DMS 273 treated with DMSO at 0.1 percent for 48 hours (cell line): ENCODE data around the gene TMEM170B.
"Not testable (repeated sequence)": the region's sequence is repeated elsewhere in the genome, so short reads cannot be mapped to it uniquely, and the experiment has no call there.

ENCODE experiments used
- DNase-seq: peaks from one replicate; lab custom pipeline; 2025; lab: John Stamatoyannopoulos, UW

The TMEM170B gene

GRCh38 chr6:11528996-11529395 lies 8.6 kb upstream of the TMEM170B start:
- no peak for DNase-seq

GRCh38 chr6:11532097-11532496 lies 5.5 kb upstream of the TMEM170B start:
- DNase-seq: no peak

- no peak for DNase-seq
These were observed 3.0 kb upstream of the TMEM170B start for GRCh38 chr6:11534561-11534960.

GRCh38 chr6:11535801-11536230 lies 1.7 kb upstream of the TMEM170B start:
- DNase-seq: no peak

- DNase-seq: no peak
These were observed 754 bp upstream of the TMEM170B start for GRCh38 chr6:11536795-11537194.

- no peak for DNase-seq
These were observed 686 bp downstream of the TMEM170B start for GRCh38 chr6:11538052-11538818.

GRCh38 chr6:11538819-11539468 lies 1.4 kb downstream of the TMEM170B start:
- DNase-seq: no peak

GRCh38 chr6:11542863-11543262 lies 5.3 kb downstream of the TMEM170B start:
- no peak for DNase-seq

- DNase-seq: no peak
These were observed 6.5 kb downstream of the TMEM170B start for GRCh38 chr6:11543919-11544518.

- not testable (repeated sequence) for DNase-seq
These were observed 10.3 kb downstream of the TMEM170B start for GRCh38 chr6:11547846-11548245.

GRCh38 chr6:11548578-11548977 lies 11.0 kb downstream of the TMEM170B start:
- DNase-seq: not testable (repeated sequence)

- DNase-seq: no peak
These were observed 13.5 kb downstream of the TMEM170B start for GRCh38 chr6:11551053-11551452.

GRCh38 chr6:11552442-11552841 lies 14.9 kb downstream of the TMEM170B start:
- no peak for DNase-seq

GRCh38 chr6:11553824-11554223 lies 16.3 kb downstream of the TMEM170B start:
- no peak for DNase-seq

GRCh38 chr6:11556309-11556708 lies 18.8 kb downstream of the TMEM170B start:
- no peak for DNase-seq

- no peak for DNase-seq
These were observed 26.2 kb downstream of the TMEM170B start for GRCh38 chr6:11563793-11564192.

- DNase-seq: no peak
These were observed 29.1 kb downstream of the TMEM170B start for GRCh38 chr6:11566609-11567008.

GRCh38 chr6:11571073-11571472 lies 33.5 kb downstream of the TMEM170B start:
- no peak for DNase-seq

GRCh38 chr6:11575408-11576033 lies 38.0 kb downstream of the TMEM170B start:
- DNase-seq: peak; percentile 17

GRCh38 chr6:11580686-11581405 lies 43.3 kb downstream of the TMEM170B start:
- no peak for DNase-seq

GRCh38 chr6:11584244-11584643 lies 46.7 kb downstream of the TMEM170B start:
- DNase-seq: no peak

- no peak for DNase-seq
These were observed 48.0 kb downstream of the TMEM170B start for GRCh38 chr6:11585426-11586016.
